HG03558 (cell line): Measurements from ENCODE around the gene NACA.
"Not testable (repeated sequence)": the region's sequence is repeated elsewhere in the genome, so short reads cannot be mapped to it uniquely, and the experiment has no call there.

Experiments
- ATAC-seq: cut with Tn5 transposase; IDR thresholded peaks from one replicate; pipeline ENCODE4 v1.9.1; 2021; ENCODE audit warnings: moderate number of reproducible peaks; ENCODE audit not compliant: unreplicated experiment; ENCODE audit errors: extremely low read depth

The NACA gene

GRCh38 chr12:56724972-56725722 is at the start of gene NACA:
NACA (minus strand) TSS chr12:56725299; CDS start chr12:56724521, 778 bp downstream.
- peak; percentile 89 for ATAC-seq

GRCh38 chr12:56773113-56773512 is 48.0 kb upstream of the NACA start:
- no peak for ATAC-seq

GRCh38 chr12:56772625-56773024 is 47.5 kb upstream of the NACA start:
- ATAC-seq = no peak

- ATAC-seq = no peak
Observed at GRCh38 chr12:56769868-56770267, 44.8 kb upstream of the NACA start.

- no peak for ATAC-seq
Observed at GRCh38 chr12:56768424-56768823, 43.3 kb upstream of the NACA start.

- ATAC-seq = peak; percentile 94
Observed at GRCh38 chr12:56766535-56766934, 41.4 kb upstream of the NACA start.

GRCh38 chr12:56763753-56764657 is 38.9 kb upstream of the NACA start:
- no peak for ATAC-seq

GRCh38 chr12:56761812-56762211 is 36.7 kb upstream of the NACA start:
- ATAC-seq = no peak

- no peak for ATAC-seq
Observed at GRCh38 chr12:56760460-56760859, 35.4 kb upstream of the NACA start.

GRCh38 chr12:56759263-56759908 is 34.3 kb upstream of the NACA start:
- no peak for ATAC-seq

GRCh38 chr12:56758728-56759262 is 33.7 kb upstream of the NACA start:
- ATAC-seq = no peak

GRCh38 chr12:56757971-56758370 is 32.9 kb upstream of the NACA start:
- not testable (repeated sequence) for ATAC-seq

- no peak for ATAC-seq
Observed at GRCh38 chr12:56753566-56753965, 28.5 kb upstream of the NACA start.

GRCh38 chr12:56751712-56752598 is 26.9 kb upstream of the NACA start, which contains the start of gene PRIM1:
PRIM1 (minus strand) TSS chr12:56752323; CDS start chr12:56752298, 25 bp downstream.
- ATAC-seq = peak; percentile 48

GRCh38 chr12:56750596-56750995 is 25.5 kb upstream of the NACA start:
- ATAC-seq = not testable (repeated sequence)

- ATAC-seq = no peak
Observed at GRCh38 chr12:56749853-56750252, 24.8 kb upstream of the NACA start.

GRCh38 chr12:56749359-56749758 is 24.3 kb upstream of the NACA start:
- no peak for ATAC-seq

GRCh38 chr12:56728139-56728861 is 3.2 kb upstream of the NACA start:
- ATAC-seq = no peak

- not testable (repeated sequence) for ATAC-seq
Observed at GRCh38 chr12:56726196-56726675, 1.1 kb upstream of the NACA start.
